ENCODE measurements around the gene PTPRJ.
"Not testable (repeated sequence)": the region's sequence is repeated elsewhere in the genome, so short reads cannot be mapped to it uniquely, and the experiment has no call there.

Gene PTPRJ

GRCh38 chr11:48018528-48019216 is 38.3 kb downstream of the PTPRJ start:
- DNase-seq (ENCODE audit: low read depth), result no peak

- DNase-seq (ENCODE audit: low read depth), result no peak
Observed at GRCh38 chr11:48019217-48019584, 38.8 kb downstream of the PTPRJ start.

GRCh38 chr11:48019595-48019994 is 39.2 kb downstream of the PTPRJ start:
- DNase-seq (ENCODE audit: low read depth), result no peak

GRCh38 chr11:48020092-48020755 is 39.9 kb downstream of the PTPRJ start:
- DNase-seq (ENCODE audit: low read depth), result no peak

GRCh38 chr11:48021201-48021820 is 41.0 kb downstream of the PTPRJ start:
- not testable (repeated sequence) for DNase-seq (ENCODE audit: low read depth)

GRCh38 chr11:48022445-48022844 is 42.1 kb downstream of the PTPRJ start:
- no peak for DNase-seq (ENCODE audit: low read depth)

- not testable (repeated sequence) for DNase-seq (ENCODE audit: low read depth)
Observed at GRCh38 chr11:48023608-48024007, 43.2 kb downstream of the PTPRJ start.

- DNase-seq (ENCODE audit: low read depth), result peak; percentile 56
Observed at GRCh38 chr11:48024635-48025071, 44.3 kb downstream of the PTPRJ start.

GRCh38 chr11:48025293-48025983 is 45.1 kb downstream of the PTPRJ start:
- DNase-seq (ENCODE audit: low read depth), result no peak

GRCh38 chr11:48025984-48026340 is 45.6 kb downstream of the PTPRJ start:
- no peak for DNase-seq (ENCODE audit: low read depth)

- no peak for DNase-seq (ENCODE audit: low read depth)
Observed at GRCh38 chr11:48028914-48029680, 48.7 kb downstream of the PTPRJ start.

- no peak for DNase-seq (ENCODE audit: low read depth)
Observed at GRCh38 chr11:48029681-48030290, 49.4 kb downstream of the PTPRJ start.

GRCh38 chr11:48031602-48032001 is 51.2 kb downstream of the PTPRJ start:
- no peak for DNase-seq (ENCODE audit: low read depth)

GRCh38 chr11:48032721-48033120 is 52.4 kb downstream of the PTPRJ start:
- no peak for DNase-seq (ENCODE audit: low read depth)

- DNase-seq (ENCODE audit: low read depth), result no peak
Observed at GRCh38 chr11:48033918-48034341, 53.6 kb downstream of the PTPRJ start.

- no peak for DNase-seq (ENCODE audit: low read depth)
Observed at GRCh38 chr11:48034926-48035871, 54.8 kb downstream of the PTPRJ start.

- DNase-seq (ENCODE audit: low read depth), result no peak
Observed at GRCh38 chr11:48036011-48036410, 55.7 kb downstream of the PTPRJ start.

GRCh38 chr11:48036466-48036865 is 56.1 kb downstream of the PTPRJ start:
- peak; percentile 35 for DNase-seq (ENCODE audit: low read depth)

- peak; percentile 82 for DNase-seq (ENCODE audit: low read depth)
Observed at GRCh38 chr11:48037709-48038468, 57.5 kb downstream of the PTPRJ start.
